OCI-M1 (cell line): ENCODE data around the gene MYO16.
"Not testable (repeated sequence)": the region's sequence is repeated elsewhere in the genome, so short reads cannot be mapped to it uniquely, and the experiment has no call there.

Source experiments
- DNase-seq: peaks from one replicate; lab custom pipeline; 2025; lab: John Stamatoyannopoulos, UW

Gene MYO16

GRCh38 chr13:108742701-108743451 is 113.5 kb downstream of the MYO16 start:
- DNase-seq, result no peak

- no peak for DNase-seq
These were observed 114.1 kb downstream of the MYO16 start for GRCh38 chr13:108743522-108743921.

- DNase-seq, result no peak
These were observed 118.4 kb downstream of the MYO16 start for GRCh38 chr13:108747843-108748242.

- DNase-seq, result no peak
These were observed 122.9 kb downstream of the MYO16 start for GRCh38 chr13:108752276-108752675.

GRCh38 chr13:108755083-108755482 is 125.7 kb downstream of the MYO16 start:
- DNase-seq, result peak; percentile 49

DNA sequence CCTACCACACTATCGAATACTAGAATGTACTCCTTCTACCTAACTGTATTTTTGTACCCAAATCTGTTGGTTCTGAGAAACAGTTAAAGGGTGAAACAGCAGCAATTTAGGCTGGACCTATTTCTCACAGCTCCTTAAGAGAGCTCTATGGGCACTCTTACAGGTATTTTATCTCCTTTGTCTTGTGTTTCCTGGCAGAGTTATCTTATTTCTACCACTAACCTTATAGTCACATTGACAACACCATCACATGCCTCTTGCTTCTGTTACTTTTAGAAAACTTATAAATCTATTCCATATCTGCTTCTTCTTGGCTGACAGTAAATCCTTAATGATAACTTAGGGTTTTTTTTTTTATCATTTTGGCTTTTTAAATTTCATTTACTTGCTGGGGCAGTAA is 130.7 kb downstream of the MYO16 start:
- peak; percentile 81 for DNase-seq

DNA sequence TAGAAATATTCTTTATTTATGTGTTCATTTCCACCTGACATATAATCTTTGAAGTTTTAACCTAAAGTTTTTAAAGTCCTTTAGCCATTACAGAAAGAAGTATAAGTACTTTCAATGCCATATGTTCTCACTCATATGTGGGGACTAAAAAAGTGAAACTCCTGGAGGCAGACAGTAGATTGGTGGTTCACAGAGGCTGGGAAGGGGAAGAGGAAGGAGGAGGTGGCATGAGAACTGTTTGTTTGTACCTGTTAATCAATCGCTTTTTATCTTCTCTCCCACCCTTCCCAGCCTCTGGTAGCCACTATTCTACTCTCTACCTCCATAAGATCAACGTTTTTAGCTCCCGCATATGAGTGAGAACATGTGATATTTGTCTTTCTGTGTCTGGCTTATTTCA is 131.1 kb downstream of the MYO16 start:
- DNase-seq, result peak; percentile 71

DNA sequence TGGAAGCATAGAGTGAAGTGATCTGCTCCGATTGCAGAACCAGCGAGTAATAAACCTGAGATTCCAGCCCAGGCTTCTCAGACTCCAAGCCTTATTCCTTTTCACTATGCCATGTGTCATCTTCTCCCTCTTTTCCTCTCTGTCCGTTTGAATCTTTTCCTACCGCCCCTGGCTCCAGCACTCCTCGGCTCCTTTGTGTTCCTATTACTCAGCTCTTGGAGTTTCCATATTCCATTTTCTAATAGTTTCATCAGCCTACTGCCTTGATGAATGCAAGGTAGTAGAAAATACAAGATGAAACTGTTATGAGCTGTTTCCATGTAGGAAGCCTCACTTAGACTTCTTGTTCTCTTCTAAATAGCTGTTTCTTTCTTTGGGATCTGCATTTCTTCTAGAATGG is 138.6 kb downstream of the MYO16 start:
- no peak for DNase-seq

GRCh38 chr13:108769213-108770070 is 140.0 kb downstream of the MYO16 start:
- peak; percentile 97 for DNase-seq

- DNase-seq, result no peak
These were observed 146.2 kb downstream of the MYO16 start for GRCh38 chr13:108775597-108775996.

DNA sequence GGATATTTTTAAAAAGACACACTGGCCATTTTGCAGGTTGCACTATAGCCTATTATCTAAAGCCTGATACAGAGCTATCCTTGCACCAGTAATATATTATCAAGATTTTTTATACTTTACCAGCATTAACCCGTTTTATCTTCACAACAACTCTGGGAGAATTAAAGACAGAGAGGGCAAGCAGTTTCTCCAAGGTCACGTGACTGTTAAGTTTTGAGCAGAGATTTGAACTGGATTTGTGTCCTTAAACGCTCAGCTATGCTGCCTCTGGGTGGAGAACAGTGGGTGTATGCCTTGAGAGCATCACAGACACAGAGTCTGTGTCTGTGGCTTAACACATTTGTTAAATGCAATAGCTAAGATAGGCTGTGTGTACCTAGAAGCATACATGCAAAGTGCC is 147.2 kb downstream of the MYO16 start:
- no peak for DNase-seq

- no peak for DNase-seq
These were observed 148.3 kb downstream of the MYO16 start for GRCh38 chr13:108777421-108778420.

DNA sequence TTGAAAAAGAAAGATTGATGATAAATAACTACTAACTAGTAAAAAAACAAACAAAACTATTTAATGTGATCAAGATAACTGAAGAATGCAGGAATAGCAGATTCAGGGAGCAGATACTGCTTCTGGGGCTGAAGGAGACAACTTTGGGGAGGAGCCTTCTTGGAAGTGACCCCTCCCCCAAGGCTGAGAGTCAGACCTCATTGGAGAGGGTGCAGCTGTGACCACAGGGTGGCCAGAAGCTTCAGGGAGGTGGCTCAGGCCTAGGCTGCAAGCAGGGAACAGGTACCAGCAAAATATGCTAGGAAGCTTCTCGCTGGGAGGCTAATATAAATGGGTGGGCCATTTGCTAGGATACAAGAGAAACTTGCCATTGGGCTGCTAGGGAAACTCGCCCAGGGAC is 149.9 kb downstream of the MYO16 start:
- DNase-seq, result peak; percentile 81

GRCh38 chr13:108780706-108781105 is 151.3 kb downstream of the MYO16 start:
- DNase-seq, result no peak

DNA sequence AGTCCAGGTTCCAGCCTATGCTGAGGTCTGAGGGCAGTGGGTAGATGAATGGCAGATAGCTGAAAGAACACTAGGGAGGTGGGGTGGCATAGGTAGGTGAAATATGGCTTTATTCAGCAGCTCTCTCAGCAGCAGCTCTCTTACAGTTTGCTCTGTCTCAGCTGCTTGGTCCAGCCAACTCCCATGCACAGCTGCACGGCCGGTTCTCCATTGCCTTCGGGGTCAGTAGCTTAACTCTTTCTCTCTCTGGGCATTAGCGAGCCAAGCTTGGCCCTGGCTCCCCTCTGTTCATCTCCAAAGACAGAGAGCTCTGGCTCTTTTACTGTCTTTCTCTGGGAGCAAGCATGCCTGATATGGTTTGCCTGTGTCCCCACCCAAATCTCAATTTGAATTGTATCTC is 151.9 kb downstream of the MYO16 start:
- no peak for DNase-seq

DNA sequence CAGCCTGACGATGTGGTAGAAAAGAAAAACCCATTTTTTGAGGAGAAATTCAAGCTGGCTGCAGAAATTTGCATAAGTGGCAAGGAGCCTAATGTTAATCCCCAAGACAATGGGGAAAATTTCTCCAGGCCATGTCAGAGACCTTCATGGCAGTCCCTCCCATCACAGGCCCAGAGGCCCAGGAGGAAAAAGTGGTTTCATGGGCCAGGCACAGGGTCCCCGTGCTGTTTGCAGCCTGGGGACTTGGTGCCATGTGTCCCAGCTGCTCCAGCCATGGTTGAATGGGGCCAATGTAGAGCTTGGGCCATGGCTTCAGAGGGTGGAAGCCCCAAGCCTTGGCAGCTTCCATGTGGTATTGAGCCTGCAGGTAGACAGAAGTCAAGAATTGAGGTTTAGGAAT is 153.1 kb downstream of the MYO16 start:
- DNase-seq, result not testable (repeated sequence)

GRCh38 chr13:108785844-108786243 is 156.4 kb downstream of the MYO16 start:
- DNase-seq, result no peak

- no peak for DNase-seq
These were observed 157.2 kb downstream of the MYO16 start for GRCh38 chr13:108786456-108787200.

DNA sequence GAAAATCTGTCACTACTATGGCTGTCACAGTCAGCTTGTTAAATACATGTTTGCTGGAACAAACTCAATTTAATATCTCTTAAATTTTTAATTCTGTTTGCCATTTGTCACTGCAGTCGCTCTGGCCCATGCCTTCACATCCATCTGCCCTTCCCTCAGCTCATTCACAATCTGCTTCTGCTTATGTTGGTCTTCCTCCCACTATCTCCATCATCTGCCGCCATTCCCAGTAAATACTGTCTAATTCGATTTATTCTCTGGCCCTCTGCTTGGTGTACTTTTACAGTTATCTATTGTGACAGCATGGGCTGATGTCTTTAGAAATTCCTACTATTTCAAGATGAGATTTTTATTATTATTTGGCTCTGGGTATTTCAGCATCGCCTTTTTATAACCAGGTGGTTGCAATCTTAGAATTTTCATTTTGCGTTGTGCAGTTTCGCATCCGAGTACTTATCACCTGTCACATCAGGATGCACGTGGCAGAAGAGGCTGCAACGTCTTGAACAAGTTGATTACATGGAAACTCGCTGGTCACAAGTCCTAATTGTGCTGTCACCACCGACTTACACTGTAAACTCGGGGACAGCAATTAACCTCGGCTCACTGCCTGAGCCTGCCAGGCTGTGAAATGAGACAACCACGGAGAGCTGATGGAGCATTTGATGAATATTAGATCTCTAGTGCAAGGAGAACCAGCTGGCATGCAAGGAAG is 158.4 kb downstream of the MYO16 start:
- DNase-seq, result no peak

GRCh38 chr13:108789476-108789875 is 160.1 kb downstream of the MYO16 start:
- DNase-seq, result no peak

DNA sequence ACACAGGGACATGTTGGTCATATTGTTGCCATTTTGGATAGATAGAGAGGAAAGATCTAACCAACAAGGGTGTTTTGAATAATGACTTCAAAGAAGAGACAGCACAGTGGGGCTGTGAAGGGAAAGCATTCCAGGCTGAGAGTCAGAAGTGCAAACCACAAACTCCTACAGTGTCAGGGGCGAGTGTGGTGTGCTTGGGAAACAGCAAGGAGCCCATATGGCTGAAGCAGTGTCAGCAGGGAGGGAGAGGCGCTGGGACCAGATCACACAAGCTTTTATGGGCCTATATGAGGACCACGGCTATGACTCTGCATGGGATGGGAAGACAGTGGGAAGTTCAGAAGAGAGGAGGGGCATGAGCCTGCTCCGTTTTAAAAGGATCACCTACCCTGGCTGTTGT is 166.4 kb downstream of the MYO16 start:
- no peak for DNase-seq
